PC-3 (cell line): Measurements from ENCODE around the gene LTBP4. TPM values are rescaled to one million over a fixed set of nuclear protein-coding genes. Genes with fewer than 3 reads are reported as not detected.

Experiments used
- ATAC-seq: fragments of 200-7000 bp; cut with Tn5 transposase; 2 replicates; pipeline ENCODE4 v1.9.1; 2020; ENCODE audit warnings: mild to moderate bottlenecking, moderate library complexity
- BruUV-seq: library from RNA; stranded (reverse); fragments of 400-500 nt; replicated peaks from 2 replicates; lab custom pipeline; 2021; lab: Mats Ljungman, UMichigan
- CTCF ChIA-PET: fragments of 300-600 bp; sonication (Branson Sonifier 250); formaldehyde crosslinking; loops from one replicate; lab custom pipeline; 2022; ENCODE audit warnings: antibody characterized with exemption; lab: Charles Lee
- POLR2A ChIA-PET: fragments of 300-600 bp; sonication (Branson Sonifier 250); formaldehyde crosslinking; loops from one replicate; lab custom pipeline; 2022; ENCODE audit warnings: antibody characterized with exemption; ENCODE audit not compliant: unreplicated experiment; lab: Charles Lee
- DNase-seq: peaks from one replicate; pipeline ENCODE4 v3.0.0-alpha.2; 2015
- H2AFZ ChIP-seq: fragments of 300-600 bp; sonication (generic); 2 replicates; pipeline ENCODE4 v1.6.0; 2016; ENCODE audit warnings: antibody characterized with exemption, low read length
- H3F3A ChIP-seq: fragments of 300-600 bp; sonication (generic); one replicate; pipeline ENCODE4 v1.6.0; 2017; ENCODE audit warnings: antibody characterized with exemption, low read length, control low read depth, mild to moderate bottlenecking; ENCODE audit not compliant: unreplicated experiment
- H3K27ac ChIP-seq: fragments of 300-600 bp; sonication (generic); 2 replicates; pipeline ENCODE4 v1.5.1; 2016; ENCODE audit warnings: mild to moderate bottlenecking, low read length
- H3K27me3 ChIP-seq: fragments of 300-600 bp; sonication (generic); 2 replicates; pipeline ENCODE4 v1.6.1; 2016; ENCODE audit warnings: low read length, mixed read lengths
- H3K36me3 ChIP-seq: fragments of 300-600 bp; sonication (generic); 2 replicates; pipeline ENCODE4 v1.6.1; 2016; ENCODE audit warnings: low read depth, mixed run types, low read length, mixed read lengths
- H3K4me1 ChIP-seq: fragments of 300-600 bp; sonication (generic); 2 replicates; pipeline ENCODE4 v1.5.1; 2016; ENCODE audit warnings: low read length; ENCODE audit not compliant: insufficient read depth
- H3K4me2 ChIP-seq: fragments of 300-600 bp; sonication (generic); 2 replicates; pipeline ENCODE4 v1.6.0; 2016; ENCODE audit warnings: low read length
- H3K4me3 ChIP-seq: fragments of 300-600 bp; sonication (generic); 2 replicates; pipeline ENCODE4 v1.5.1; 2016; ENCODE audit warnings: mild to moderate bottlenecking, low read length, mixed read lengths
- H3K79me2 ChIP-seq: fragments of 300-600 bp; sonication (generic); 2 replicates; pipeline ENCODE4 v1.6.1; 2017; ENCODE audit warnings: low read length, mixed read lengths
- H3K9ac ChIP-seq: fragments of 300-600 bp; sonication (generic); 2 replicates; pipeline ENCODE4 v1.6.0; 2016; ENCODE audit warnings: mild to moderate bottlenecking, low read length
- H3K9me2 ChIP-seq: fragments of 300-600 bp; sonication (generic); replicated peaks from 2 replicates; pipeline ENCODE4 v1.6.1; 2016; ENCODE audit warnings: mixed run types, low read length, mixed read lengths
- H3K9me3 ChIP-seq: fragments of 300-600 bp; sonication (generic); 2 replicates; pipeline ENCODE4 v1.6.1; 2016; ENCODE audit warnings: low read length, mixed read lengths
- H4K20me1 ChIP-seq: fragments of 300-600 bp; sonication (generic); 2 replicates; pipeline ENCODE4 v1.6.1; 2016; ENCODE audit warnings: low read length, mixed read lengths
- CTCF ChIP-seq: fragments of 300-600 bp; sonication (generic); conservative IDR thresholded peaks from 2 replicates; pipeline ENCODE4 v1.5.1; 2017; ENCODE audit warnings: antibody characterized with exemption, low read depth, mild to moderate bottlenecking, low read length
- EZH2 ChIP-seq: fragments of 300-600 bp; sonication (generic); IDR thresholded peaks from one replicate; pipeline ENCODE4 v1.6.1; 2017; ENCODE audit warnings: antibody characterized with exemption, mild to moderate bottlenecking, low read length; ENCODE audit not compliant: unreplicated experiment
- EZH2phosphoT487 ChIP-seq: fragments of 300-600 bp; sonication (generic); IDR thresholded peaks from 2 replicates; pipeline ENCODE4 v1.6.1; 2018; ENCODE audit warnings: mild to moderate bottlenecking, antibody characterized with exemption, low read length, borderline replicate concordance
- intact Hi-C: fragments of 100-400 bp; cut with micrococcal nuclease; formaldehyde crosslinking; loops from 2 replicates; pipeline ENCODE4 v1.9.0; 2023
- total RNA-seq: library from RNA; depleted of rRNA; stranded (reverse); fragments of >200 nt; gene quantifications from 2 replicates; pipeline ENCODE4 v1.2.3, GENCODE V29; 2014; rRNA removed

The LTBP4 gene
- total RNA-seq, 1 experiment from 2014 or later = 8.9 TPM

- H4K20me1 ChIP-seq = no peaks in the 10 kb centered on the region
- no TSS peak for BruUV-seq
- peaks cover 21% of the 10 kb centered on the region; the same call in 1 of the 2 replicates for H3K36me3 ChIP-seq
- DNase-seq (no peak), ATAC-seq (no peak)
- H3K79me2 ChIP-seq = no peaks in the 10 kb centered on the region
- H3K4me2 ChIP-seq = no peak overlapping the region
- TF ChIP-seq EZH2 (no peak), EZH2phosphoT487 (no peak), CTCF (no peak)
- intact Hi-C loops = no loop called here
- no peaks in the 10 kb centered on the region for H3F3A ChIP-seq
- no peak overlapping the region for H3K9ac ChIP-seq
- H3K9me2 ChIP-seq = no peaks in the 10 kb centered on the region
- no peaks in the 10 kb centered on the region for H3K4me1 ChIP-seq
- H2AFZ ChIP-seq = no peak overlapping the region
- H3K27ac ChIP-seq = no peak overlapping the region
- H3K4me3 ChIP-seq = no peak overlapping the region
- H3K27me3 ChIP-seq = no peaks in the 10 kb centered on the region
- CTCF ChIA-PET = no interaction called here
- H3K9me3 ChIP-seq = no peaks in the 10 kb centered on the region
- POLR2A ChIA-PET = no interaction called here
These were observed 72.2 kb downstream of the LTBP4 start for GRCh38 chr19:40673397-40673796.

GRCh38 chr19:40674291-40674690 lies 73.1 kb downstream of the LTBP4 start:
- DNase-seq = no peak
- ATAC-seq = no peak
- Histone ChIP-seq H3K79me2 (no peaks in the 10 kb centered on the region), H3K4me3 (no peak overlapping the region), H3K27ac (no peak overlapping the region), H3K4me2 (no peak overlapping the region), H2AFZ (no peak overlapping the region), H3K4me1 (no peaks in the 10 kb centered on the region), H3K9me3 (no peaks in the 10 kb centered on the region), H3K9ac (no peak overlapping the region), H3K27me3 (no peaks in the 10 kb centered on the region), H4K20me1 (no peaks in the 10 kb centered on the region), H3K36me3 (peaks cover 13% of the 10 kb centered on the region; the same call in 1 of the 2 replicates), H3F3A (no peaks in the 10 kb centered on the region), H3K9me2 (no peaks in the 10 kb centered on the region)
- TF ChIP-seq CTCF = no peak
- no peak for TF ChIP-seq EZH2phosphoT487
- no peak for TF ChIP-seq EZH2
- no TSS peak for BruUV-seq
- ChIA-PET POLR2A (no interaction called here), CTCF (no interaction called here)
- intact Hi-C loops = no loop called here

- Histone ChIP-seq H3K9me3 (no peaks in the 10 kb centered on the region), H3K4me2 (no peak overlapping the region), H3F3A (no peaks in the 10 kb centered on the region), H4K20me1 (no peaks in the 10 kb centered on the region), H3K9ac (no peak overlapping the region), H3K9me2 (no peaks in the 10 kb centered on the region), H3K36me3 (no peaks in the 10 kb centered on the region), H3K79me2 (no peaks in the 10 kb centered on the region), H3K4me3 (no peak overlapping the region), H3K27ac (no peak overlapping the region), H3K27me3 (no peaks in the 10 kb centered on the region), H2AFZ (no peak overlapping the region), H3K4me1 (no peaks in the 10 kb centered on the region)
- ATAC-seq (no peak), DNase-seq (no peak)
- no peak for TF ChIP-seq EZH2phosphoT487
- TF ChIP-seq CTCF = no peak
- no peak for TF ChIP-seq EZH2
- ChIA-PET POLR2A (interaction anchor here (0.6 kb wide), 1 partner anchor 45 kb away, joined by 5 read pairs; no protein-coding TSS in a partner anchor), CTCF (no interaction called here)
- intact Hi-C loops = no loop called here
- no TSS peak for BruUV-seq
These were observed 76.0 kb downstream of the LTBP4 start for GRCh38 chr19:40677156-40677555.

Other genes starting within 250 kb of the LTBP4 start
- 0.46 TPM in 1 of 2 replicates, not detected in the other for gene HIPK4, start 211.2 kb upstream of the LTBP4 start, total RNA-seq
- gene PRX, start 188.0 kb upstream of the LTBP4 start, total RNA-seq = 2.2 and 2.7 TPM in 2 replicates
- gene SERTAD1, start 175.4 kb upstream of the LTBP4 start, total RNA-seq = 16.1 and 16.8 TPM in 2 replicates
- gene SERTAD3, start 157.0 kb upstream of the LTBP4 start, total RNA-seq = 7.9 and 12.9 TPM in 2 replicates
- gene BLVRB, start 135.6 kb upstream of the LTBP4 start, total RNA-seq = 196 and 246 TPM in 2 replicates
- gene SPTBN4, start 134.4 kb upstream of the LTBP4 start, total RNA-seq = 0.81 and 1.9 TPM in 2 replicates
- 43.0 and 63.2 TPM in 2 replicates for gene SHKBP1, start 24.5 kb upstream of the LTBP4 start, total RNA-seq
- gene NUMBL, start 89.3 kb downstream of the LTBP4 start, total RNA-seq = 14.5 and 21.4 TPM in 2 replicates
- gene COQ8B, start 115.5 kb downstream of the LTBP4 start, total RNA-seq = 17.2 and 19.5 TPM in 2 replicates
- gene ITPKC, start 115.7 kb downstream of the LTBP4 start, total RNA-seq = 28.4 and 44.2 TPM in 2 replicates
- gene ACTMAP, start 149.1 kb downstream of the LTBP4 start, total RNA-seq = 0.40 and 0.86 TPM in 2 replicates
- gene SNRPA, start 149.8 kb downstream of the LTBP4 start, total RNA-seq = 207 and 243 TPM in 2 replicates
- 1.4 TPM in 1 of 2 replicates, not detected in the other for gene MIA, start 174.2 kb downstream of the LTBP4 start, total RNA-seq
- 7.4 and 13.9 TPM in 2 replicates for gene RAB4B, start 176.9 kb downstream of the LTBP4 start, total RNA-seq
- gene EGLN2, start 197.8 kb downstream of the LTBP4 start, total RNA-seq = 36.6 and 58.9 TPM in 2 replicates
- not detected in 2 replicates for gene CYP2A6, start 249.1 kb downstream of the LTBP4 start, total RNA-seq